Measurements from ENCODE around the gene SP2. TPM values are rescaled to one million over a fixed set of nuclear protein-coding genes. Genes with fewer than 3 reads are reported as not detected.
A peak's percentile ranks its signal among the peaks of the same experiment; 100 is the strongest.

The SP2 gene
- total RNA-seq, 1 donor from 2014 or later = 2.2 TPM

DNA sequence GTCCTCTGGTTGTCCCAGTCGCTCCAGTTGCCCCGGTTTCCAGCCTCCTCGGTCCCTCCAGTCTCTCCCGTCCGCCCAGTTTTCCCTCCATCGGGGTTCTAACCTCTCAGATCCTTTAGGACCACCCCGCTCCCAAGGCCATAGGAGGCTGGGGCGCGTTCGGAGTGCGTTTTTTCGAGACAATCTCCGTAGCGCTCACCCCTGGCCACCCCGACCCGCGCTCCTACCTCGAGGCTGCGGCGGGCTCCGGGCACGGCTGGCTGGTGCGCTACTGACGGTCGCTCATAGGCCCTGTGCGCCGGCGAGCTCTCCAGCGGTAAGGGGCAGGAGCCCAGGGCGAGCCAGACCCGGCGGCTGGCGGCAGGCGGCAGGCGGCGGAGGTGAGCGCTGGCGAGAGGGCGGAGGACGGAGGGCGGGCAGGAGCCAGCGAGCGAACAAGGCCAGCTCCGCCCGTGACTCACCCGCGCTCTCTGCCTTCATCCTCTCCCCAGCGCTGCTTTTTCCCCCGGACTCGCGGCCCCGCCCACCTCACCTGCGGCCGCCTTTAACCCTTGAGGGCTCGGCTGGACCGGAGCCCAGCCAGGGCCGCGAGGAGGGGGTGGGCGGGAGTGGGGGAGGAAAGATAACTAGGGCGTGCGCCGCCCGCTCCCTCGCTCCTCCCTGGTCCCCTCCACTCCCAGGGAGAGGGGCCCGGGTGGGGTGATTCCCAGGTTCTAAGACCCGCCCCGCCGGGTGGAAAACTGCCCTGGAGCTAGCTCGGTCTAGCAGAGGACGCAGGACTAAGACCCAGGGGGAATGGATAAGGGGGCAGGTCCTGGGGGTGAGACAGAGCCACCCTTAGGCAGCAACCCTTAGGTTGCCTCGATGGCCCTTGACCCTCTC lies 45.1 kb upstream of the SP2 start, which contains the start of gene SP6:
Gene SP6 (minus strand): TSS at position 472 of the 882 bp plus-strand sequence. CDS start 2,734 bp downstream, outside the sequence.
- peak; percentile 42 for DNase-seq (ENCODE audit: low read depth)
- TF ChIP-seq CTCF (IDR thresholded peaks at IDR 0.05; ENCODE audit: insufficient read depth, low read length, poor library complexity, severe bottlenecking) = no peak
- Histone ChIP-seq H3K4me3 (ENCODE audit: low read depth, low read length) (peak within 1 kb of the TSS; percentile 45), H3K36me3 (ENCODE audit: control insufficient read depth, insufficient read depth, low read length) (no peaks in the 10 kb centered on the region), H3K27me3 (ENCODE audit: control insufficient read depth, insufficient read depth, low read length) (peaks cover 44% of the 10 kb centered on the region)

- H3K27me3 ChIP-seq (ENCODE audit: control insufficient read depth, insufficient read depth, low read length) = peaks cover 44% of the 10 kb centered on the region
- TF ChIP-seq CTCF (IDR thresholded peaks at IDR 0.05; ENCODE audit: insufficient read depth, low read length, poor library complexity, severe bottlenecking) = no peak
- H3K4me3 ChIP-seq (ENCODE audit: low read depth, low read length) = no peak overlapping the region
- H3K36me3 ChIP-seq (ENCODE audit: control insufficient read depth, insufficient read depth, low read length) = no peaks in the 10 kb centered on the region
- no peak for DNase-seq (ENCODE audit: low read depth)
These were observed 44.3 kb upstream of the SP2 start for GRCh38 chr17:47851764-47852112.

DNA sequence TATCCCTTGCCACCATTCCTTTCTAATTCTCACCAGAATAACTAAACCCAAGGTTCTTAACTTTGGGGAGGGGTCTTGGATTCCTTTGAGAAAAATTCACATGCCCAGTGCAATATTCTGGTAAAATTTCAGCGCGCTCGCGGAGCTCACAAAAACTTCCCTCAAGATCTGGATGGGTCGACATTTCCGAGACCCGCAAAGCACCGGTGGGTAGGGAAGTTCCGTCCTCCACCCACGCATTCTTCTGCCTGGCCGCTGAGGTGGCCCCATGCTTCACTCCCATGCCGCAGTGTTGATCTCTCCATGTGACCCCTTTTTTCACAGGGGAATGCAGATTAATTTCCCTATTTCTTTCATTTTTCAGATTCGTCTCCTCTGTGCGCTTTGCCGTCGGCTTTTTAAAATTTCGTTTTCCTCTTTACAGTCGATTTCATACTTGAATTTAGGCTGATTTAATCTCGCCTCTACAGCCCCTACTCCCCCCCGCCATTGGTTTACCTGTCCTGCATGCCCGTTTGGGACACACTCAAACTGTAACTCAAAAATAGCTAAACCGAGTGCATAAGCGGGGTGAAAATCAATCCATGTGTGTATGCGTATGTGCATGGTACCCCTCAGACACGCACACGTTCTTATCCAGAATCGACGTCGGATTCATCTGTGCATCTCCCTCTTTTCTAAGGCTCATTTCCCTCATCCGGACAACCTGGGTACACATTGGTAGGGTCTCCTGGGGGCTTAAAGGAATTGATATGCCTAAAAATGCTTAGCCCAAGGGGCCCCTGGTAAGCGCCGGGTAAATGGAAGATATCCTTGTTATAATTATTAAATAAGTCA lies 43.7 kb upstream of the SP2 start:
- TF ChIP-seq CTCF (IDR thresholded peaks at IDR 0.05; ENCODE audit: insufficient read depth, low read length, poor library complexity, severe bottlenecking) = no peak
- Histone ChIP-seq H3K36me3 (ENCODE audit: control insufficient read depth, insufficient read depth, low read length) (no peaks in the 10 kb centered on the region), H3K4me3 (ENCODE audit: low read depth, low read length) (no peak overlapping the region), H3K27me3 (ENCODE audit: control insufficient read depth, insufficient read depth, low read length) (peaks cover 39% of the 10 kb centered on the region)
- DNase-seq (ENCODE audit: low read depth) = no peak

GRCh38 chr17:47853616-47854015 lies 42.4 kb upstream of the SP2 start:
- Histone ChIP-seq H3K4me3 (ENCODE audit: low read depth, low read length) (no peak overlapping the region), H3K36me3 (ENCODE audit: control insufficient read depth, insufficient read depth, low read length) (no peaks in the 10 kb centered on the region), H3K27me3 (ENCODE audit: control insufficient read depth, insufficient read depth, low read length) (peaks cover 33% of the 10 kb centered on the region)
- no peak for TF ChIP-seq CTCF (IDR thresholded peaks at IDR 0.05; ENCODE audit: insufficient read depth, low read length, poor library complexity, severe bottlenecking)
- no peak for DNase-seq (ENCODE audit: low read depth)

DNA sequence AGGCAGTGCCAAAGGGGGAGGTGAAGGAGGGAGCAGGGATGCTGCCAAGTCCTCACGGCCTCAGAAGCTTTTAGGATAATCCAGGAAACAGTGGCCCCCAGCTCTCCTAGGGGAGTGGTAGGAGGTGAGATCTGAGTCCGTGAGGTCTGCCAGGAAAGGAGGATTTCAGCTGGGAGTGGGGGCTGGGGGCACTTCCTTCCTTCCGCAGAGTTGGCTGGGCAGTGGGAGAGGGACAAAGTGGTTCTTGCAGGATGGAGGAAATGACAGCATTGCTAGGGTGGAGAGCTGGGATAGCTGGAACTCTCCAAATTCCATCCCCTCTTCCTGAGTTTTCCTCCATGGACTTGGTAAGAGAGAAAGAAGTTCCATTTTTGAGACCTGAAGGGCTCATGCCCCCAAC lies 40.3 kb upstream of the SP2 start:
- no peak for DNase-seq (ENCODE audit: low read depth)
- TF ChIP-seq CTCF (IDR thresholded peaks at IDR 0.05; ENCODE audit: insufficient read depth, low read length, poor library complexity, severe bottlenecking) = no peak
- Histone ChIP-seq H3K36me3 (ENCODE audit: control insufficient read depth, insufficient read depth, low read length) (no peaks in the 10 kb centered on the region), H3K27me3 (ENCODE audit: control insufficient read depth, insufficient read depth, low read length) (peaks cover 33% of the 10 kb centered on the region), H3K4me3 (ENCODE audit: low read depth, low read length) (no peak overlapping the region)

Data from kidney epithelial cell (primary cell).